ENCODE results near the gene MGLL.

The MGLL gene

GRCh38 chr3:127814325-127814781 lies 8.0 kb downstream of the MGLL start:
- no peak for DNase-seq (ENCODE audit: low spot score)
- no peak for FAIRE-seq

GRCh38 chr3:127812151-127812550 lies 10.2 kb downstream of the MGLL start:
- FAIRE-seq, result no peak
- DNase-seq (ENCODE audit: low spot score), result no peak

- FAIRE-seq (peak; percentile 5), DNase-seq (ENCODE audit: low spot score) (no peak)
Measured at GRCh38 chr3:127811717-127812116, 10.6 kb downstream of the MGLL start.

- DNase-seq (ENCODE audit: low spot score) (no peak), FAIRE-seq (no peak)
Measured at GRCh38 chr3:127809611-127810010, 12.7 kb downstream of the MGLL start.

- DNase-seq (ENCODE audit: low spot score) (no peak), FAIRE-seq (no peak)
Measured at GRCh38 chr3:127809211-127809610, 13.1 kb downstream of the MGLL start.

GRCh38 chr3:127808197-127808596 lies 14.1 kb downstream of the MGLL start:
- no peak for DNase-seq (ENCODE audit: low spot score)
- no peak for FAIRE-seq

GRCh38 chr3:127805026-127805753 lies 17.1 kb downstream of the MGLL start:
- FAIRE-seq (no peak), DNase-seq (ENCODE audit: low spot score) (no peak)

- FAIRE-seq, result no peak
- DNase-seq (ENCODE audit: low spot score), result peak; percentile 31
Measured at GRCh38 chr3:127804141-127804540, 18.2 kb downstream of the MGLL start.

GRCh38 chr3:127803619-127804018 lies 18.7 kb downstream of the MGLL start:
- peak; percentile 87 for DNase-seq (ENCODE audit: low spot score)
- FAIRE-seq, result no peak

- DNase-seq (ENCODE audit: low spot score) (no peak), FAIRE-seq (no peak)
Measured at GRCh38 chr3:127802606-127803005, 19.7 kb downstream of the MGLL start.

- DNase-seq (ENCODE audit: low spot score) (no peak), FAIRE-seq (no peak)
Measured at GRCh38 chr3:127801731-127802313, 20.5 kb downstream of the MGLL start.

GRCh38 chr3:127800508-127800907 lies 21.8 kb downstream of the MGLL start:
- FAIRE-seq (no peak), DNase-seq (ENCODE audit: low spot score) (no peak)

GRCh38 chr3:127799476-127800222 lies 22.7 kb downstream of the MGLL start:
- FAIRE-seq (no peak), DNase-seq (ENCODE audit: low spot score) (peak; percentile 71)

GRCh38 chr3:127798716-127799115 lies 23.6 kb downstream of the MGLL start:
- FAIRE-seq, result no peak
- no peak for DNase-seq (ENCODE audit: low spot score)

- FAIRE-seq, result no peak
Measured at GRCh38 chr3:127796831-127797150, 25.5 kb downstream of the MGLL start.

GRCh38 chr3:127796045-127796830 lies 26.1 kb downstream of the MGLL start:
- DNase-seq (ENCODE audit: low spot score), result no peak
- FAIRE-seq, result no peak

More at GRCh38 chr3:127796831-127797150, 25.5 kb downstream of the MGLL start:
- no peak for DNase-seq (ENCODE audit: low spot score)

GRCh38 chr3:127794972-127795371 lies 27.3 kb downstream of the MGLL start:
- FAIRE-seq (no peak), DNase-seq (ENCODE audit: low spot score) (no peak)

- FAIRE-seq, result no peak
Measured at GRCh38 chr3:127794402-127794801, 27.9 kb downstream of the MGLL start.

GRCh38 chr3:127792541-127793292 lies 29.6 kb downstream of the MGLL start:
- FAIRE-seq, result no peak
- DNase-seq (ENCODE audit: low spot score), result peak; percentile 81

More at GRCh38 chr3:127794402-127794801, 27.9 kb downstream of the MGLL start:
- DNase-seq (ENCODE audit: low spot score), result no peak

GRCh38 chr3:127791221-127791913 lies 30.9 kb downstream of the MGLL start:
- no peak for FAIRE-seq
- peak; percentile 48 for DNase-seq (ENCODE audit: low spot score)

All from urothelium cell line (cell line).